Neuronal stem cell (in vitro differentiated cells): ENCODE measurements around the gene NEMF.

ENCODE experiments used
- DNase-seq: peaks from one replicate; pipeline ENCODE4 v3.0.0-alpha.2; 2013; ENCODE audit warnings: low spot score
- H2AFZ ChIP-seq: one replicate; pipeline ENCODE4 v1.6.1; 2013; ENCODE audit warnings: mild to moderate bottlenecking, low read length, inconsistent platforms
- H2AK5ac ChIP-seq: 2 replicates; pipeline ENCODE4 v1.6.1; 2013; ENCODE audit warnings: low read depth, mild to moderate bottlenecking, inconsistent platforms, low read length, moderate library complexity, mixed read lengths
- H2BK120ac ChIP-seq: 2 replicates; pipeline ENCODE4 v1.6.1; 2013; ENCODE audit warnings: low read depth, mild to moderate bottlenecking, inconsistent platforms, low read length, moderate library complexity, mixed read lengths
- H2BK12ac ChIP-seq: one replicate; pipeline ENCODE4 v1.6.1; 2013; ENCODE audit warnings: low read length, inconsistent platforms
- H2BK15ac ChIP-seq: 2 replicates; pipeline ENCODE4 v1.6.1; 2013; ENCODE audit warnings: mild to moderate bottlenecking, low read length, inconsistent platforms, mixed read lengths
- H2BK5ac ChIP-seq: one replicate; pipeline ENCODE4 v1.6.1; 2013; ENCODE audit warnings: inconsistent platforms, mild to moderate bottlenecking, low read length, moderate library complexity
- H3K14ac ChIP-seq: one replicate; pipeline ENCODE4 v1.6.1; 2013; ENCODE audit warnings: low read length, inconsistent platforms
- H3K18ac ChIP-seq: 2 replicates; pipeline ENCODE4 v1.6.1; 2013; ENCODE audit warnings: low read length, inconsistent platforms
- H3K23ac ChIP-seq: 2 replicates; pipeline ENCODE4 v1.6.1; 2013; ENCODE audit warnings: low read depth, mild to moderate bottlenecking, mixed read lengths, low read length, inconsistent platforms; ENCODE audit not compliant: poor library complexity
- H3K27ac ChIP-seq: replicated peaks from 3 replicates; pipeline ENCODE4 v1.5.1; 2013; ENCODE audit warnings: low read length, inconsistent platforms
- H3K27me3 ChIP-seq, 3 experiments: 2 replicates each; pipeline ENCODE4 v1.6.1; 2013; ENCODE audit warnings: low read length in 3 of 3, mild to moderate bottlenecking in 2 of 3, inconsistent platforms in 1 of 3, low read depth in 1 of 3, mixed read lengths in 1 of 3, moderate library complexity in 1 of 3; ENCODE audit not compliant: control insufficient read depth in 3 of 3, insufficient read depth in 3 of 3
- H3K36me3 ChIP-seq, 2 donors: replicated peaks in 1 of 2; 2 replicates each; pipeline ENCODE4 v1.6.1; 2013; ENCODE audit warnings: low read length in 2 of 2; ENCODE audit not compliant: control insufficient read depth in 2 of 2, insufficient read depth in 2 of 2
- H3K4ac ChIP-seq: 2 replicates; pipeline ENCODE4 v1.6.1; 2013; ENCODE audit warnings: inconsistent platforms, mild to moderate bottlenecking, low read length, moderate library complexity
- H3K4me1 ChIP-seq, 2 donors: 1 replicate in 1 of 2; 2 replicates in 1 of 2; pipeline ENCODE4 v1.6.1; 2013; ENCODE audit warnings: low read length in 2 of 2, low read depth in 1 of 2; ENCODE audit not compliant: control insufficient read depth in 2 of 2, insufficient read depth in 1 of 2
- H3K4me2 ChIP-seq: one replicate; pipeline ENCODE4 v1.6.1; 2013; ENCODE audit warnings: mild to moderate bottlenecking, low read length, inconsistent platforms; ENCODE audit not compliant: insufficient read depth, poor library complexity, severe bottlenecking
- H3K4me3 ChIP-seq, 2 donors: 2 replicates each; pipeline ENCODE4 v1.5.1; 2013; ENCODE audit warnings: low read length in 2 of 2, mild to moderate bottlenecking in 2 of 2, inconsistent platforms in 1 of 2, moderate library complexity in 1 of 2
- H3K79me1 ChIP-seq: one replicate; pipeline ENCODE4 v1.6.1; 2013; ENCODE audit warnings: low read depth, mild to moderate bottlenecking, inconsistent platforms, low read length, moderate library complexity
- H3K9ac ChIP-seq: one replicate; pipeline ENCODE4 v1.6.1; 2013; ENCODE audit warnings: mild to moderate bottlenecking, low read depth, low read length, inconsistent platforms; ENCODE audit not compliant: poor library complexity
- H3K9me3 ChIP-seq, 2 donors: replicated peaks in 1 of 2; 2 replicates each; pipeline versions ENCODE3 to v1.6.1; 2013; ENCODE audit warnings: low read length in 2 of 2, mild to moderate bottlenecking in 2 of 2, inconsistent platforms in 1 of 2, low read depth in 1 of 2, mixed read lengths in 1 of 2, moderate library complexity in 1 of 2; ENCODE audit not compliant: control insufficient read depth in 2 of 2, insufficient read depth in 1 of 2
- H4K8ac ChIP-seq: one replicate; pipeline ENCODE4 v1.6.1; 2013; ENCODE audit warnings: low read depth, mild to moderate bottlenecking, inconsistent platforms, low read length, moderate library complexity
- H4K91ac ChIP-seq: one replicate; pipeline ENCODE4 v1.6.1; 2013; ENCODE audit warnings: low read length, low read depth, mild to moderate bottlenecking, inconsistent platforms; ENCODE audit not compliant: poor library complexity
- WGBS, 2 donors: extraction: QIAGEN DNeasy Blood & Tissue Kit; methylation state at CpG; one replicate each; pipeline ENCODE4 v1.1.7; 2013; ENCODE audit warnings: missing lambda C conversion rate in 2 of 2, mixed read lengths in 1 of 2; ENCODE audit not compliant: insufficient read length in 2 of 2, insufficient replicate concordance in 1 of 2; ENCODE audit errors: extremely low coverage in 2 of 2; 5-methylcytosine and 5-hydroxymethylcytosine counted together

Gene NEMF

GRCh38 chr14:49767571-49768300 lies 84.9 kb downstream of the NEMF start, which contains the start of gene KLHDC2:
Gene KLHDC2, plus strand, starts transcription at chr14:49768153. Its CDS starts 316 bp downstream, at chr14:49768469.
- Histone ChIP-seq H3K27me3 (peaks cover 0 to 3% (median 0%) of the 10 kb centered on the region in 3 experiments), H3K4ac (peak within 1 kb of the TSS; percentile 95), H4K91ac (no peak within 1 kb of the TSS), H2BK120ac (peak within 1 kb of the TSS; percentile 28), H4K8ac (peak within 1 kb of the TSS; percentile 86), H3K18ac (peak within 1 kb of the TSS; percentile 99), H3K4me1 (peaks cover 7 to 8% of the 10 kb centered on the region in 2 donors), H2BK12ac (peak within 1 kb of the TSS; percentile 41), H3K27ac (peak within 1 kb of the TSS; percentile 92), H3K23ac (peak within 1 kb of the TSS; percentile 97), H2AFZ (peak within 1 kb of the TSS; percentile 100), H3K4me2 (peak within 1 kb of the TSS; percentile 77), H2AK5ac (peak within 1 kb of the TSS; percentile 98), H3K9me3 (no peaks in the 10 kb centered on the region), H2BK15ac (peak within 1 kb of the TSS; percentile 81), H2BK5ac (peak within 1 kb of the TSS; percentile 87), H3K4me3 (peak within 1 kb of the TSS; percentile 93 to 99), H3K14ac (peak within 1 kb of the TSS; percentile 82), H3K79me1 (peaks cover 11% of the 10 kb centered on the region), H3K36me3 (peaks cover 0 to 20% of the 10 kb centered on the region in 2 donors), H3K9ac (peak within 1 kb of the TSS; percentile 99)
- DNase-seq: peak; percentile 83
- no CpG with 5 or more reads among the region's 86 CpGs for WGBS, 2 donors

GRCh38 chr14:49767270-49767570 lies 85.4 kb downstream of the NEMF start:
- no peak overlapping the region for H2BK120ac ChIP-seq
- peak overlapping the region; percentile 71 for H3K4me2 ChIP-seq
- H2BK15ac ChIP-seq: no peak overlapping the region
- peak overlapping the region; percentile 97 for H3K18ac ChIP-seq
- no peak overlapping the region for H3K14ac ChIP-seq
- no peak overlapping the region for H2BK12ac ChIP-seq
- H3K27me3 ChIP-seq: peaks cover 0 to 3% (median 0%) of the 10 kb centered on the region in 3 experiments
- H3K27ac ChIP-seq: peak overlapping the region; percentile 92
- H3K4ac ChIP-seq: no peak overlapping the region
- peak overlapping the region; percentile 74 to 99 for H3K4me3 ChIP-seq
- H3K79me1 ChIP-seq: peaks cover 11% of the 10 kb centered on the region
- peaks cover 7 to 8% of the 10 kb centered on the region in 2 donors for H3K4me1 ChIP-seq
- H2AK5ac ChIP-seq: no peak overlapping the region
- H3K23ac ChIP-seq: no peak overlapping the region
- peaks cover 0 to 15% of the 10 kb centered on the region in 2 donors for H3K36me3 ChIP-seq
- no peak overlapping the region for H3K9ac ChIP-seq
- H3K9me3 ChIP-seq: no peaks in the 10 kb centered on the region
- no peak overlapping the region for H4K8ac ChIP-seq
- no CpG with 5 or more reads among the region's 9 CpGs for WGBS, 2 donors
- no peak for DNase-seq
- no peak overlapping the region for H2BK5ac ChIP-seq
- H4K91ac ChIP-seq: no peak overlapping the region
- peak overlapping the region; percentile 100 for H2AFZ ChIP-seq

GRCh38 chr14:49766839-49767238 lies 85.7 kb downstream of the NEMF start:
- H3K9me3 ChIP-seq: no peaks in the 10 kb centered on the region
- no peak overlapping the region for H2BK15ac ChIP-seq
- H3K27ac ChIP-seq: no peak overlapping the region
- no peak overlapping the region for H3K18ac ChIP-seq
- H2AFZ ChIP-seq: peak overlapping the region; percentile 100
- no peak overlapping the region for H3K9ac ChIP-seq
- H2BK12ac ChIP-seq: no peak overlapping the region
- no peak overlapping the region for H2AK5ac ChIP-seq
- H3K79me1 ChIP-seq: peaks cover 11% of the 10 kb centered on the region
- peak; percentile 5 for DNase-seq
- H2BK5ac ChIP-seq: no peak overlapping the region
- no peak overlapping the region for H4K8ac ChIP-seq
- no peak overlapping the region for H4K91ac ChIP-seq
- H3K14ac ChIP-seq: no peak overlapping the region
- H3K4ac ChIP-seq: no peak overlapping the region
- no peak overlapping the region for H3K23ac ChIP-seq
- H3K4me2 ChIP-seq: no peak overlapping the region
- peaks cover 7 to 8% of the 10 kb centered on the region in 2 donors for H3K4me1 ChIP-seq
- H3K36me3 ChIP-seq: peaks cover 0 to 11% of the 10 kb centered on the region in 2 donors
- H3K27me3 ChIP-seq: peaks cover 0 to 4% (median 0%) of the 10 kb centered on the region in 3 experiments
- H2BK120ac ChIP-seq: no peak overlapping the region
- no CpG with 5 or more reads among the region's 10 CpGs for WGBS, 2 donors
- peak overlapping the region in 1 of 2 donors; percentile 99 for H3K4me3 ChIP-seq

GRCh38 chr14:49761839-49762551 lies 90.6 kb downstream of the NEMF start:
- Histone ChIP-seq H3K9ac (no peak overlapping the region), H2BK12ac (no peak overlapping the region), H2BK15ac (no peak overlapping the region), H2AFZ (no peak overlapping the region), H2BK120ac (no peak overlapping the region), H2AK5ac (no peak overlapping the region), H3K4ac (no peak overlapping the region), H3K36me3 (no peaks in the 10 kb centered on the region), H2BK5ac (no peak overlapping the region), H3K14ac (no peak overlapping the region), H4K91ac (no peak overlapping the region), H3K27me3 (peaks cover 0 to 8% (median 0%) of the 10 kb centered on the region in 3 experiments), H3K23ac (no peak overlapping the region), H3K27ac (no peak overlapping the region), H3K4me3 (no peak overlapping the region), H3K9me3 (no peaks in the 10 kb centered on the region), H3K4me2 (no peak overlapping the region), H3K79me1 (no peaks in the 10 kb centered on the region), H3K4me1 (peaks cover 2% of the 10 kb centered on the region in 2 donors), H3K18ac (no peak overlapping the region), H4K8ac (no peak overlapping the region)
- DNase-seq: no peak
- WGBS, 2 donors: no CpG with 5 or more reads among the region's 6 CpGs
